T-helper 17 cell (primary cell): Measurements from ENCODE around the gene ADGRA3. TPM values are rescaled to one million over a fixed set of nuclear protein-coding genes. Genes with fewer than 3 reads are reported as not detected.

Experiments
- ATAC-seq: fragments of 150-1000 bp; cut with Tn5 transposase; 2 replicates; pipeline ENCODE4 v1.10.0; 2021; ENCODE audit warnings: mild to moderate bottlenecking, moderate library complexity
- DNase-seq, 3 donors: peaks; one replicate each; pipeline versions ENCODE4 v3.0.0 to v3.0.0-alpha.2; 2020 to 2021
- H3K9me3 ChIP-seq: one replicate; pipeline ENCODE4 v1.7.0; 2013; ENCODE audit warnings: low read length, mild to moderate bottlenecking; ENCODE audit not compliant: control insufficient read depth, poor library complexity, severe bottlenecking
- H3K27ac Mint-ChIP-seq: one replicate; pipeline ENCODE4 v1.8.0; 2022; ENCODE audit warnings: mild to moderate bottlenecking, moderate library complexity, mixed read lengths
- H3K27me3 Mint-ChIP-seq: one replicate; pipeline ENCODE4 v1.8.0; 2022; ENCODE audit warnings: mixed read lengths
- H3K36me3 Mint-ChIP-seq: one replicate; pipeline ENCODE4 v1.8.0; 2022; ENCODE audit warnings: low read depth, mixed read lengths
- H3K4me1 Mint-ChIP-seq: one replicate; pipeline ENCODE4 v1.8.0; 2022; ENCODE audit warnings: mild to moderate bottlenecking, mixed read lengths
- H3K4me3 Mint-ChIP-seq: one replicate; pipeline ENCODE4 v1.8.0; 2022; ENCODE audit warnings: mild to moderate bottlenecking, moderate library complexity, mixed read lengths
- total RNA-seq, 4 donors: library from RNA in 2 of 4; stranded (reverse) in 2 of 4; gene quantifications; one replicate each; pipeline ENCODE4 v1.2.3 and lab custom pipeline; 2022 to 2026

ADGRA3 gene
- total RNA-seq, 2 donors from 2014 or later: 0.16 to 0.35 TPM

DNA sequence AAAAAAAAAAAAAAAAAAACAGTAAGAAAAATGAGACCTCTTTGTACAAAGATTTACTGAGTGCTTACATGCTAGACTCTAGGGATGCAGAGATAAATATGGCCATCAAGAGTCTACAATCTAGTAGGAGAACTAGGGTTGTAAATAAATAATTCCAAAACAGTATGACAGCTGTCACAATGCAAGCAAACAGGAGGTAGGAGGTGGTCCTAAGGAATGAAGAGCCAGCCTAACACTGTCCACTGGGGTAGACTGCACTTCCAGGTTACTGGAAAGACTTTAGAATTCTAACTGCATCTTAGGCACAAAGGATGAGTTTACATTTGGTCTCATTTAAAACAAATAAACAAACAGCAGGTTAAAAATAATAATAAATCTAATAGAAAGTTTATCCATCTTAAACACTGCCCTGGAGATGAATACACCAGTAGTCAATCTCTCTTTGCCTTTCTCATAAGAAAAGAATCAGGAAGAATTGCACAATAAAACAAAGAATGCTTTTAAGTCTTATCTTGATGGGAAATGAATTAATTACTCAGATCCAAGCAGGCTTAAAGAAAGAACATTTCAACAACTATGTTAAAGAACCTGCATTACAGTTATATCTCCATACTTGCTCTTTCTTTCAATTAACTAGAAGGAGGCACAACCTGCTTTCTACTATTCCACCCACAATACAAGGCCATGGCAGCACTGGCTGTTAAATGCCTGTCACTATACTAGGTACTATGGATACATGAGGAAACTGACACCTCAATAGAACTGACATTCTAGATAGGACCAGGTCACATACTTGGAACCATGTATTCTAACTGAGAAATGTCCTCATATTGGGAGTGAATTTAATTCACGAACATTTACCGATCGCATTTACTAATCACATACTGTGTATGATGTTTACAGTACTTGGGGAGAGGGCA lies 12.7 kb downstream of the ADGRA3 start:
- Mint-ChIP-seq H3K4me3 (no peak overlapping the region), H3K4me1 (no peaks in the 10 kb centered on the region), H3K27me3 (no peaks in the 10 kb centered on the region), H3K27ac (no peak overlapping the region), H3K36me3 (no peaks in the 10 kb centered on the region)
- H3K9me3 ChIP-seq: no peaks in the 10 kb centered on the region
- ATAC-seq: no peak
- DNase-seq: no peak

- Mint-ChIP-seq H3K4me1 (no peaks in the 10 kb centered on the region), H3K27me3 (no peaks in the 10 kb centered on the region), H3K4me3 (no peak overlapping the region), H3K27ac (no peak overlapping the region), H3K36me3 (no peaks in the 10 kb centered on the region)
- no peak for DNase-seq
- no peaks in the 10 kb centered on the region for H3K9me3 ChIP-seq
- ATAC-seq: no peak
Observed at GRCh38 chr4:22501715-22502095, 14.2 kb downstream of the ADGRA3 start.

GRCh38 chr4:22500831-22501714 lies 14.8 kb downstream of the ADGRA3 start:
- no peak for ATAC-seq
- no peaks in the 10 kb centered on the region for H3K9me3 ChIP-seq
- DNase-seq: no peak
- Mint-ChIP-seq H3K27ac (no peak overlapping the region), H3K4me1 (no peaks in the 10 kb centered on the region), H3K4me3 (no peak overlapping the region), H3K27me3 (no peaks in the 10 kb centered on the region), H3K36me3 (no peaks in the 10 kb centered on the region)

DNA sequence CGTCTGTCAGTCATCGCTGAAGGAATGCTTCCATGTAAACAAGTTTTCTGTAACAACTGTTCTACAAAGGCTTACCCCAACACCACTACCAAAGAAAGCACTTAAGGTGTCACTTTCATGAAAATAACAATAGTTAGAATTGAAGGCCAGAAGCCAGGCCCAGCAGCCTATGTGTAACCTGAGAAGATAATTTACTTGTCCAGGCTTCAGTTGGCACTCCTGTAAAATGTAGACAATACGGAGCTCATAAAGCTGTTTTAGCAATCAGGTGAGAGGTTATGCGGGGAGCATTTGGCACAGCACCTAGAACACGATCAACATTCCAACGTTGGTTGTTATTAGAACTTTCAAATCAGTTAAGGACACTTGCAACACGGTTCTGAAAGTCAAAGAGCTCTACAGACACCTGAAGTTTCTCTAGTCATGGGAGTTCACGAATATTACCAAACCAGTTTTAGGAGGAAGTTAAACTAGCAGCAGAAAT lies 15.7 kb downstream of the ADGRA3 start:
- Mint-ChIP-seq H3K27me3 (no peaks in the 10 kb centered on the region), H3K4me1 (no peaks in the 10 kb centered on the region), H3K4me3 (no peak overlapping the region), H3K27ac (no peak overlapping the region), H3K36me3 (no peaks in the 10 kb centered on the region)
- DNase-seq: no peak
- no peaks in the 10 kb centered on the region for H3K9me3 ChIP-seq
- ATAC-seq: no peak

DNA sequence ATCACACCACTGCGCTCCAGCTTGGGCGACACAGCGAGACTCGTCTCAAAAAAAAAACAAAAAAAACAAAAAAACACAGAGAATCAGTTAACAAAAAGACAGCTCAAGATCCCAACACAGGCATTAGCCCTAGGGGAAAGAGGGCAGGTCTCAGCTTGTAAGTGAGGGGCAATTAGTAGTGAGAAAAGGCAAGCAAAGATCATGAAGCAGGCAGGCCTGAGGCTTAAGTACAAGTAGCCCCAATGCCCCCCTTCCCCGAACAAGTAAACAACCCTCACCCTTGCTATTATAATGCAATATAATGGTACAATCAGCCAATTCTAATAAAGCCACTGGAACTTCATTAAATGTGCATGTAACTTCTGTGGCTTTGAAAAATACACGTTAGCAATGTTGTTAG lies 17.0 kb downstream of the ADGRA3 start:
- H3K27me3 Mint-ChIP-seq: no peaks in the 10 kb centered on the region
- no peak overlapping the region for H3K4me3 Mint-ChIP-seq
- H3K4me1 Mint-ChIP-seq: no peaks in the 10 kb centered on the region
- H3K9me3 ChIP-seq: no peaks in the 10 kb centered on the region
- H3K27ac Mint-ChIP-seq: no peak overlapping the region
- no peaks in the 10 kb centered on the region for H3K36me3 Mint-ChIP-seq
- ATAC-seq: no peak
- no peak for DNase-seq

DNA sequence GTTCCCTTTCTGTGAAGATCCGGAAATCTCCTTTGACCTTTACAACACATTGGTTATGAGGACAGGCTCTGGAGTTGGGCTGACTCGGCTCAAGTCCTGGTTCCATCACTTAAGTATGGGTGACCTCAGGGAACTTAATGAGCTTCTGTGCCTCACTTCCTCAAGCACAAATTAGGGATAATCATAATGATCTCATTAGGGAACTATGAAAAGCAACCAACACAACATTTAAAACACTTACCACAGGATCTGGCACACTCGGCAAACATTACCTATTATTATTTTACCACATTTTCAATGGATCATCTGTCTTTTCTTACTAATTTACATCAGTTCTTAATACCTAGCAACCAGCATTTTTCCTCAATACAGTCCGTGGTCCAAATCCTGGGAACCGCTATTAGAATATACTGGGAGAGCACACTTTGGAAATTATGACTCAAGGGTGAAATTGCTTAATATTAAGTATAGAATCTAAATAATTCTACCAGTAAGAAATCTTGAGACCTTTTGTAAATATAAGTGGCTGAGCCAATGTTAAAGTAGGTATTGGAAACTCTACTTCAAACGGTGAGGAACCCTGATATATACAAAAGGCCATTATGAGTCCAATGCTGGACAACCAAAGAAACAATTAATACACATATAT lies 19.6 kb downstream of the ADGRA3 start:
- H3K4me1 Mint-ChIP-seq: no peaks in the 10 kb centered on the region
- H3K9me3 ChIP-seq: no peaks in the 10 kb centered on the region
- H3K27ac Mint-ChIP-seq: no peak overlapping the region
- ATAC-seq (no peak), DNase-seq (no peak)
- no peaks in the 10 kb centered on the region for H3K36me3 Mint-ChIP-seq
- no peak overlapping the region for H3K4me3 Mint-ChIP-seq
- no peaks in the 10 kb centered on the region for H3K27me3 Mint-ChIP-seq

- Mint-ChIP-seq H3K36me3 (no peaks in the 10 kb centered on the region), H3K4me1 (no peaks in the 10 kb centered on the region), H3K27ac (no peak overlapping the region), H3K4me3 (no peak overlapping the region), H3K27me3 (no peaks in the 10 kb centered on the region)
- H3K9me3 ChIP-seq: no peaks in the 10 kb centered on the region
- ATAC-seq: no peak
- DNase-seq: no peak
Observed at GRCh38 chr4:22493523-22493922, 22.3 kb downstream of the ADGRA3 start.

GRCh38 chr4:22492987-22493386 lies 22.9 kb downstream of the ADGRA3 start:
- no peaks in the 10 kb centered on the region for H3K4me1 Mint-ChIP-seq

DNA sequence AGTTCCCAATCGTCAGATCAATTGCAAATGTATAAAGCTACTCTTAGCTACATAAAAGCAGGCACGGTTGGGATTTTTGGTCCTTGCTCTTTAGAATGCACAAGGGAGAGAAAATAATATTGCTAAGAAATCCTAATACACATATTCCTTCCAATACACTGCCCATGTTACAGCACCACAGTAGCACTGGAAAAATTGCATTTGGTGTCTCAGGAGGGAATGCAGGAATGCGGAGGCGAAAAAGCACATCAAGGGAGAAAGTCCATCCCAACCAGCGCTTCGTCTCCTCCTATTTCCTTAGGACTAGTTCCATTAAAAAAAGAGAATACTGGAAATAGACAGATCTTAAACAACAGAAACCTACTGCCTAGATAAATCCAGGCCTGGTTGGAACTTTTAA lies 23.9 kb downstream of the ADGRA3 start:
- Mint-ChIP-seq H3K27me3 (no peaks in the 10 kb centered on the region), H3K27ac (no peak overlapping the region), H3K4me3 (no peak overlapping the region), H3K4me1 (no peaks in the 10 kb centered on the region), H3K36me3 (no peaks in the 10 kb centered on the region)
- ATAC-seq (no peak), DNase-seq (no peak)
- no peaks in the 10 kb centered on the region for H3K9me3 ChIP-seq

More at GRCh38 chr4:22492987-22493386, 22.9 kb downstream of the ADGRA3 start:
- H3K36me3 Mint-ChIP-seq: no peaks in the 10 kb centered on the region
- H3K27me3 Mint-ChIP-seq: no peaks in the 10 kb centered on the region
- H3K4me3 Mint-ChIP-seq: no peak overlapping the region
- H3K27ac Mint-ChIP-seq: no peak overlapping the region
- DNase-seq (no peak), ATAC-seq (no peak)
- H3K9me3 ChIP-seq: no peaks in the 10 kb centered on the region

GRCh38 chr4:22490718-22491315 lies 25.0 kb downstream of the ADGRA3 start:
- H3K36me3 Mint-ChIP-seq: no peaks in the 10 kb centered on the region
- no peaks in the 10 kb centered on the region for H3K27me3 Mint-ChIP-seq
- no peak overlapping the region for H3K4me3 Mint-ChIP-seq
- no peaks in the 10 kb centered on the region for H3K4me1 Mint-ChIP-seq
- DNase-seq (no peak), ATAC-seq (no peak)
- no peaks in the 10 kb centered on the region for H3K9me3 ChIP-seq
- no peak overlapping the region for H3K27ac Mint-ChIP-seq

DNA sequence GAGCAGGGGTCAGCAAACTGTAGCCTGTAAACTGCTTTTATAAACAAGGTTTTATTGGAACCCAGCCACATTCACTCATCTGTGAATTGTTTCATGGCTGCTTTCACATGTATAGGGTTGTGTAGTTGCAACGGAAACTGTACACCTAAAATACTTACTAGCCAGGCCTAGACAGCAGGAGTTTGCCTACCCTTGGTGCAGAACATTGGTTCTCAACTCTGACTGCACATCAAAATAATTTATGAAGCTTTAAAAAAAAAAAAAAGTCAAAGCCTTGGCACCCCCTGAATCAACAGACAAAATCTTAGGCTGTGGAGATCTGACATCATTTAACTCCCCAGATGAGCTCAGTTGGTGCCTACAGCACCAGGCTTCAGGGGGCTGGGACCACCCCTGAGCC lies 27.8 kb downstream of the ADGRA3 start:
- Mint-ChIP-seq H3K27ac (no peak overlapping the region), H3K27me3 (no peaks in the 10 kb centered on the region), H3K4me1 (no peaks in the 10 kb centered on the region), H3K4me3 (no peak overlapping the region), H3K36me3 (no peaks in the 10 kb centered on the region)
- ATAC-seq (no peak), DNase-seq (no peak)
- no peaks in the 10 kb centered on the region for H3K9me3 ChIP-seq

DNA sequence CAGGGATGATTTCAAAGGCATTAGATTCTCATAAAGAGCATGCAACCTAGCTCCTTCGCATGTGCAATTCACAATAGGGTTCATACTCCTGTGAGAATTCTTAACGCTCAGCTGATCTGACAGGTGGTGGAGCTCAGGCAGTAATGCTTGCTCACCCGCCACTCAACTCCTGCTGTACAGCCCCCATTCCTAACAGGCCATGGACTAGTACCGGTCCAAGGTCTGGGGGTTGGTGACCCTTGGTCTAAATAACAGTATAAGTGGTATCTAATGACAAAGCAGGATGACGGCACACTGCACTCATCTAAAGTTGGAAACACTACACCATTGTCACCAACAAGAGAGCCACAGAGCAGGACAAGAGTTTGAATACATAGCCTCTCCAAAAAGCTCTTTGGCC lies 28.5 kb downstream of the ADGRA3 start:
- no peak for ATAC-seq
- Mint-ChIP-seq H3K36me3 (no peaks in the 10 kb centered on the region), H3K27ac (no peak overlapping the region), H3K4me3 (no peak overlapping the region), H3K4me1 (no peaks in the 10 kb centered on the region), H3K27me3 (no peaks in the 10 kb centered on the region)
- DNase-seq: no peak
- no peaks in the 10 kb centered on the region for H3K9me3 ChIP-seq

GRCh38 chr4:22486276-22486675 lies 29.6 kb downstream of the ADGRA3 start:
- Mint-ChIP-seq H3K4me3 (no peak overlapping the region), H3K4me1 (no peaks in the 10 kb centered on the region), H3K27ac (no peak overlapping the region), H3K27me3 (no peaks in the 10 kb centered on the region), H3K36me3 (no peaks in the 10 kb centered on the region)
- no peak for DNase-seq
- no peaks in the 10 kb centered on the region for H3K9me3 ChIP-seq
- ATAC-seq: no peak
